ENCODE data around the gene THOP1. TPM values are rescaled to one million over a fixed set of nuclear protein-coding genes. Genes with fewer than 3 reads are reported as not detected.

The THOP1 gene
- total RNA-seq, 2 experiments from 2014 or later = 126 TPM

DNA sequence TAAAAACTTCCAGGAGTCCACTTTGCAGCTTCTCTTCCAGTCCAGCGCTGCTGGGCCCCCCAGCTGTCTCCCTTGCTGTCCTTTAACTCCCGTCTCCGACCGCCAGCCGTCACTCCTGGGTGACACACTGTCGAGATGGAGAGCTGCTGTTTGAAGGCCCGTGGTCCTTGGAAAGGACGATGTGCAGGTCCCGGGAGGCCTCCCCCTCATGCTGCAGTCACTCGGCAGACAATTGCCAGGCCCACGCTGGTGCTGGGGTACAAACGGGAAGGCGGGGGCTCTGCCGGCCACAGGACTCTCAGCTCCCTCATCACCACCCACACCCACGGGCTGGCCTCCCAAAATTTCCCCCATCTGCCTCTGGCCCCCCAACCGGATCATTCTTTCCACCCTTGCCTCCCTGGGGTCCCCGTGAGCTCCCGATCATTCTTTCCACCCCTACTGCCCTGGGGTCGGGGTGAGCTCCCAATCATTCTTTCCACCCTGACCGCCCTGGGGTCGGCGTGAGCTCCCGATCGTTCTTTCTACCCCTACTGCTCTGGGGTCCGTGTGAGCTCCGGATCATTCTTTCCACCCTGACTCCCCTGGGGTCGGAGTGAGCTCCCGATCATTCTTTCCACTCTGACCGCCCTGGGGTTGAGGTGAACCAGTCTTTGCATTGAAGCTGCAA, 18.3 kb downstream of the THOP1 start:
- CTCF ChIA-PET = interaction anchor here (0.7 kb wide), 1 partner anchor 16 kb away, joined by 3 read pairs; no protein-coding TSS in a partner anchor
- H3K27ac Mint-ChIP-seq = no peak overlapping the region
- no peak overlapping the region for H3K4me3 Mint-ChIP-seq
- POLR2A ChIA-PET = no interaction called here
- intact Hi-C loops (cut with micrococcal nuclease) = no loop called here
- no peak for DNase-seq
- peaks cover 22% of the 10 kb centered on the region for H3K36me3 Mint-ChIP-seq
- H3K27me3 Mint-ChIP-seq = no peaks in the 10 kb centered on the region
- no peaks in the 10 kb centered on the region for H3K4me1 Mint-ChIP-seq (ENCODE audit: low read depth)
- H3K9me3 Mint-ChIP-seq = no peaks in the 10 kb centered on the region

DNA sequence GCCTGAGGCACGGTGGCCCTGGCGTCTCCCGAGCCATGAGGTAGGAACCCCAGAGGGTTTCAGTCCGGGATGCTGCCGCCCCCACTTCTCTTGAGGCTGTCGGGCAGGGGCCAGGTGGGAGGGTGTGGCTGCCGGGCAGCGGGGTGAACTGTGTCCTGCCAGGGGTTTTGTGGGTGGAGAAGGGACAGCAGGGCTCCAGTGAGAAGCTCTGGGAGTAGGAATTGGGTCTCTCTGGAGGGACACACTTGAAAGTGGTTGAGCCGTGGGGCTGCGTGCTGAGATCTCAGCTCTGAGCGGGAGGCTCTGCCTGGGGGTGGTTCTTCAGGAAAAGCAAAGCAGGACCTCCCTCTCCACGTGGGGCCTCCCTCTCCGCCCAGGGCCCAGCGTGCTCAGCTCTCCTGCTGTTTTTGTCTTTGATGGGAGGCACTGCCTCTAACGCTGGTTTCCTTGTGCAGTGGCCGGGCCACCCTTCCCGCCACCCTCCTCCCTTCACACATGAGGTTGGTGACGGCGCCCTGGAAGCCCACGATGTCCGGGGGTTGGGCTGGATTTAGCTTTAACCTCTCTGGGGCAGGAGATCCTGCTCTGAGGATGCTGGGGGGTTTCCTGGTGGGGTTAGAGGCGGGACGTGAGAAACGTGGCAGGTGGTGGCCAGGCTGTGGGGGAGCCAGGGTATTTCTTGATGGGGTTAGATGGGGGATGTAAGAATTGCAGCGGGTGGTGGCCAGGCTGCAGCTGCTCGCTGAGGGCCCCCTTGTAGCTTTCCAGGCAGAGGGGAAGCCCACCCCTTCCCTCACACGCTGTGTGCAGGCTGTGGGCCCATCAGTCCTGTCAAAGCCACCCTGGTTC, 19.1 kb downstream of the THOP1 start:
- peaks cover 30% of the 10 kb centered on the region for H3K36me3 Mint-ChIP-seq
- intact Hi-C loops (cut with micrococcal nuclease) = no loop called here
- no peaks in the 10 kb centered on the region for H3K4me1 Mint-ChIP-seq (ENCODE audit: low read depth)
- CTCF ChIA-PET = interaction anchor here (0.7 kb wide), 1 partner anchor 15 kb away, joined by 3 read pairs; no protein-coding TSS in a partner anchor
- no peaks in the 10 kb centered on the region for H3K9me3 Mint-ChIP-seq
- H3K4me3 Mint-ChIP-seq = no peak overlapping the region
- POLR2A ChIA-PET = no interaction called here
- no peak overlapping the region for H3K27ac Mint-ChIP-seq
- DNase-seq = no peak
- no peaks in the 10 kb centered on the region for H3K27me3 Mint-ChIP-seq

- H3K36me3 Mint-ChIP-seq = peaks cover 31% of the 10 kb centered on the region
- H3K4me3 Mint-ChIP-seq = no peak overlapping the region
- no peaks in the 10 kb centered on the region for H3K27me3 Mint-ChIP-seq
- no peaks in the 10 kb centered on the region for H3K4me1 Mint-ChIP-seq (ENCODE audit: low read depth)
- intact Hi-C loops (cut with micrococcal nuclease) = no loop called here
- no peaks in the 10 kb centered on the region for H3K9me3 Mint-ChIP-seq
- ChIA-PET CTCF (no interaction called here), POLR2A (no interaction called here)
- no peak for DNase-seq
- no peak overlapping the region for H3K27ac Mint-ChIP-seq
Observed at GRCh38 chr19:2805261-2805900, 20.1 kb downstream of the THOP1 start.

- H3K27me3 Mint-ChIP-seq = no peaks in the 10 kb centered on the region
- intact Hi-C loops (cut with micrococcal nuclease) = no loop called here
- no peak overlapping the region for H3K4me3 Mint-ChIP-seq
- H3K36me3 Mint-ChIP-seq = peaks cover 27% of the 10 kb centered on the region
- ChIA-PET POLR2A (no interaction called here), CTCF (no interaction called here)
- no peaks in the 10 kb centered on the region for H3K4me1 Mint-ChIP-seq (ENCODE audit: low read depth)
- H3K27ac Mint-ChIP-seq = no peak overlapping the region
- no peak for DNase-seq
- H3K9me3 Mint-ChIP-seq = no peaks in the 10 kb centered on the region
Observed at GRCh38 chr19:2805991-2806649, 20.8 kb downstream of the THOP1 start.

GRCh38 chr19:2806736-2807378, 21.6 kb downstream of the THOP1 start:
- ChIA-PET POLR2A (no interaction called here), CTCF (no interaction called here)
- no peaks in the 10 kb centered on the region for H3K27me3 Mint-ChIP-seq
- H3K27ac Mint-ChIP-seq = no peak overlapping the region
- no peaks in the 10 kb centered on the region for H3K9me3 Mint-ChIP-seq
- H3K4me3 Mint-ChIP-seq = no peak overlapping the region
- H3K36me3 Mint-ChIP-seq = peaks cover 21% of the 10 kb centered on the region
- intact Hi-C loops (cut with micrococcal nuclease) = no loop called here
- no peak for DNase-seq
- H3K4me1 Mint-ChIP-seq (ENCODE audit: low read depth) = no peaks in the 10 kb centered on the region

- ChIA-PET CTCF (no interaction called here), POLR2A (no interaction called here)
- Mint-ChIP-seq H3K4me1 (ENCODE audit: low read depth) (no peaks in the 10 kb centered on the region), H3K36me3 (peaks cover 18% of the 10 kb centered on the region), H3K9me3 (no peaks in the 10 kb centered on the region), H3K4me3 (no peak overlapping the region), H3K27me3 (no peaks in the 10 kb centered on the region), H3K27ac (no peak overlapping the region)
- intact Hi-C loops (cut with micrococcal nuclease) = no loop called here
- DNase-seq = no peak
Observed at GRCh38 chr19:2807379-2808128, 22.3 kb downstream of the THOP1 start.

DNA sequence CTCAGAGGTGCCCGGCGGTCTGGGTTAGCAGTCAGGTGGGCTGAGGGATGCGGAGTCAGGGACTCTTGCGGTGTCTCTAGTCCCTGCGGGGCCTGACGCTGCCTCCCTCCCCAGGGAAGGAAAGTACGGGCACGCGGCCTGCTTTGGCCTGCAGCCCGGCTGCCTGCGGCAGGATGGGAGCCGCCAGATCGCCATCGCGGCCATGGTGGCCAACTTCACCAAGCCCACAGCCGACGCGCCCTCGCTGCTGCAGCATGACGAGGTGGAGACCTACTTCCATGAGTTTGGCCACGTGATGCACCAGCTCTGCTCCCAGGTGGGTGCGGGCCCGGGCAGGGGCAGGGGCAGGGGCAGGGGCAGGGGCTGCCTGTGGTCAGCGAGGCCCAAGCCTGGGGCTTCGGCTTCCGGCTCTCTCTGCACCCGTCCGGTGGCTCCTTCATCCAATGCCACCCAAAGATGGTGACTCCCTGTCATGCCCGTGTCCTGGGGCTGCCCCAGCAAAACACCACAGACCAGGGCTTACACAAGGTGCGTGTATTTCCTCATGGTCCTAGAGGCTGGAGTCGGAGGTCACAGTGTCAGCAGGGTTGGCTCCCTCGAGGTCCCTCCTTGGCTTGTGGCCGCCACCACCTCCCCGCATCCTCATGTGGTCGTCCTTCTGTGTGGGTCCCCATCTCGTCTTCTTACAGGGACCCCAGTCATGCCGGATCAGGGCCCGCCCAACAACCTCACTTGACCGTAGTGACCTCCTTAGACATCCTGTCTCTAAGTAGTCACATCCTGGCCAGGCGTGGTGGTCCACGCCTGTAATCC, 23.0 kb downstream of the THOP1 start:
- Mint-ChIP-seq H3K4me1 (ENCODE audit: low read depth) (no peaks in the 10 kb centered on the region), H3K4me3 (no peak overlapping the region), H3K27me3 (no peaks in the 10 kb centered on the region), H3K36me3 (peaks cover 15% of the 10 kb centered on the region), H3K27ac (no peak overlapping the region), H3K9me3 (no peaks in the 10 kb centered on the region)
- ChIA-PET POLR2A (no interaction called here), CTCF (no interaction called here)
- DNase-seq = no peak
- intact Hi-C loops (cut with micrococcal nuclease) = no loop called here

DNA sequence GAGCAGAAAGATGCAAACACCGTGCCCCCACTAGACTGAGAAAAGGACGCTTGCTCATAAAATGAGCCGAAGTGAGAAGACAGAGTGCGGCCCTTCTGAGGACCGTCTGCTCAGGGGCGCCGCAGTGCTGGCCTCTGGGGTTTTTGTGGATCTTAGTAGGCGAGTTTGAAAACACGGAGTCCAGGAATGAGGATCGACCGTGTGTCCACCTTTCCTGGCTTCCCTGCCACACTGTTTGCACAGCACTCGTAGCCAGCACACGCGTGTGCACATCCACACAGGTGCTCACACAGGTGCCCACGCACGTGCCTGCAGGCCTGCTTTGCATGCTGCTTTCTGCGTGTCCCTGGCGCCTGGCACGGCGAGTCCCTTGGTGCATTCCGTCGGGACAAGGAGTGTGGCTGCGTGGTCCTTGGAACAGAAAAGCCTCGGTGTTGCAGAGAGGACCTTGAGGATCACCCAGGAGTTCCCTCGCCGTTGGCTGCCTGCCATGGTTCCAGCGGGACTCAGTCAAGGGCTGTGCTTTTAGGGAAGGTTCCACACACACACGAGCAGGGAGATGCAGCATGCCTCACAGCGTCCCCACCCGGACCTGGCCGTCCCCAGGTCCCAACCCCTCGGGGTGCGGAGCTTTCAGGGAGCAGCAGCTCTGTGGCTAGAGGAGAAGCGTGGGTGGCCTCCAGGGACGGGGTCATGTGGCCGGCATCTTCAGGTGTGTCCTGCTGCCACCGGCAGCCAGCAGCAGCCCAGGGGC, 24.3 kb downstream of the THOP1 start:
- no peak overlapping the region for H3K4me3 Mint-ChIP-seq
- no peak overlapping the region for H3K27ac Mint-ChIP-seq

DNA sequence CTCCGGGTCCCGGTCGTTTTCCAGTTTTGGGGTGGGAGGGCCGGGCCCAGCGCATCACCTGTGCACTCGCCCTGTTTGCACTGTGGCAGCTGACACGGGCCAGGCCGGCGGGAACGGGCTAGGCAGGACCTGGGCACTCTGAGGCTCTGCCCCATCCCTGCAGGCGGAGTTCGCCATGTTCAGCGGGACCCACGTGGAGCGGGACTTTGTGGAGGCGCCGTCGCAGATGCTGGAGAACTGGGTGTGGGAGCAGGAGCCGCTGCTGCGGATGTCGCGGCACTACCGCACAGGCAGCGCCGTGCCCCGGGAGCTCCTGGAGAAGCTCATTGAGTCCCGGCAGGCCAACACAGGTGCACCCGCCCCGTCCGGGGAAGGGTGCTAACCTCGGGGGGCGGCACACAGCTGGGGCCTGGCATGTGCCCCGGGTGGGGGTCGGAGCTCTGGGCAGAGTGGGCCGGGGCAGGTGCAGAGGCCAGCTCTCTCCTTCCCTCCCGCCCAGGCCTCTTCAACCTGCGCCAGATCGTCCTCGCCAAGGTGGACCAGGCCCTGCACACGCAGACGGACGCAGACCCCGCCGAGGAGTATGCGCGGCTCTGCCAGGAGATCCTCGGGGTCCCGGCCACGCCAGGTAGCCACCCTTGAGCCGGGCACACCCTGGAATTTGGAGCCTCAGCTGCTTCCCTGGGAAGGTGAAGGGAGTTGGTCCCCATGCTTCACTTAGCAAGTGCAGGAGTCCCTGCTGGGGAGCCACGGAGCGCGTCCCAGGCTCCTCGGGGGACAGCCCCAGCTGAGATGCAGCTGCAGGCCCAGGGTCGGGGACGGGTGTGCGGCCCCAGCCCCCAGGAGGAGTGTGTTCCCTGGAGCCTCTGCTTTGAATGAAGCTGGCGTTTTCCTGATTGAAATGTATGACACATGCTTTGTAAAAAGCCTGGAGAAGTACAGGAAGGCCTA, 25.1 kb downstream of the THOP1 start:
- intact Hi-C loops (cut with micrococcal nuclease) = no loop called here
- no peak overlapping the region for H3K4me3 Mint-ChIP-seq
- no peaks in the 10 kb centered on the region for H3K27me3 Mint-ChIP-seq
- ChIA-PET POLR2A (no interaction called here), CTCF (interaction anchor here (1.2 kb wide), 1 partner anchor 10 kb away, joined by 3 read pairs; no protein-coding TSS in a partner anchor)
- no peaks in the 10 kb centered on the region for H3K4me1 Mint-ChIP-seq (ENCODE audit: low read depth)
- no peaks in the 10 kb centered on the region for H3K9me3 Mint-ChIP-seq
- H3K36me3 Mint-ChIP-seq = peaks cover 15% of the 10 kb centered on the region
- no peak overlapping the region for H3K27ac Mint-ChIP-seq
- DNase-seq = no peak

More for the DNA sequence above, 24.3 kb downstream of the THOP1 start:
- peaks cover 17% of the 10 kb centered on the region for H3K36me3 Mint-ChIP-seq
- no peaks in the 10 kb centered on the region for H3K4me1 Mint-ChIP-seq (ENCODE audit: low read depth)
- no peak for DNase-seq
- H3K9me3 Mint-ChIP-seq = no peaks in the 10 kb centered on the region
- ChIA-PET CTCF (no interaction called here), POLR2A (no interaction called here)
- H3K27me3 Mint-ChIP-seq = no peaks in the 10 kb centered on the region
- intact Hi-C loops (cut with micrococcal nuclease) = no loop called here

Measured in activated CD4-positive, alpha-beta memory T cell treated with anti-CD3 and anti-CD28 coated beads for 36 hours (primary cell).